SK-N-SH treated with all-trans-retinoic acid at 6 μM for 48 hours (cell line): ENCODE data around the gene PDSS2.
"Not testable (repeated sequence)": the region's sequence is repeated elsewhere in the genome, so short reads cannot be mapped to it uniquely, and the experiment has no call there.

Experiments
- ATAC-seq: fragments of 200-7000 bp; cut with Tn5 transposase; 3 replicates; pipeline ENCODE4 v1.9.1; 2020; ENCODE audit warnings: mild to moderate bottlenecking, moderate library complexity
- ARNTL ChIP-seq: fragments of 450-650 bp; formaldehyde crosslinking; IDR thresholded peaks from 2 replicates; pipeline ENCODE4 v1.5.0; 2020; ENCODE audit warnings: low read depth, mild to moderate bottlenecking, moderate library complexity, borderline replicate concordance
- CSRNP3 ChIP-seq: fragments of 250-450 bp; sonication (Bioruptor Pico); IDR thresholded peaks from 2 replicates; pipeline ENCODE4 v1.5.1; 2021; ENCODE audit warnings: mild to moderate bottlenecking, moderate library complexity
- ESRRG ChIP-seq: fragments of 250-450 bp; sonication (Bioruptor Pico); IDR thresholded peaks from 2 replicates; pipeline ENCODE4 v1.6.1; 2021; ENCODE audit warnings: mild to moderate bottlenecking
- GLIS3 ChIP-seq: fragments of 250-450 bp; sonication (Bioruptor Pico); IDR thresholded peaks from 2 replicates; pipeline ENCODE4 v1.5.0; 2020; ENCODE audit warnings: mild to moderate bottlenecking, moderate library complexity
- ISL1 ChIP-seq: fragments of 250-450 bp; sonication (Bioruptor Pico); IDR thresholded peaks from 2 replicates; pipeline ENCODE4 v2.1.2; 2022; ENCODE audit warnings: mild to moderate bottlenecking, moderate library complexity
- PATZ1 ChIP-seq: fragments of 250-450 bp; sonication (Bioruptor Pico); IDR thresholded peaks from 2 replicates; pipeline ENCODE4 v1.8.0; 2020; ENCODE audit warnings: mild to moderate bottlenecking, moderate library complexity, borderline replicate concordance
- POU6F1 ChIP-seq: fragments of 250-450 bp; sonication (Bioruptor Pico); IDR thresholded peaks from 2 replicates; pipeline ENCODE4 v1.8.0; 2021; ENCODE audit warnings: low read depth, mild to moderate bottlenecking, moderate library complexity, borderline replicate concordance
- PPARA ChIP-seq: fragments of 250-450 bp; sonication (Bioruptor Pico); IDR thresholded peaks from 2 replicates; pipeline ENCODE4 v1.5.0; 2020; ENCODE audit warnings: mild to moderate bottlenecking, borderline replicate concordance
- RARB ChIP-seq: fragments of 250-450 bp; sonication (Bioruptor Pico); IDR thresholded peaks from 2 replicates; pipeline ENCODE4 v1.8.0; 2021; ENCODE audit warnings: mild to moderate bottlenecking, moderate library complexity
- SNAI2 ChIP-seq: fragments of 250-450 bp; sonication (Bioruptor Pico); IDR thresholded peaks from 2 replicates; pipeline ENCODE4 v1.5.0; 2020; ENCODE audit warnings: mild to moderate bottlenecking, moderate library complexity
- TCF4 ChIP-seq: fragments of 250-450 bp; sonication (Bioruptor Pico); IDR thresholded peaks from 2 replicates; pipeline ENCODE4 v1.8.0; 2021; ENCODE audit warnings: mild to moderate bottlenecking, moderate library complexity, borderline replicate concordance
- ZC3H10 ChIP-seq: fragments of 250-450 bp; sonication (Bioruptor Pico); IDR thresholded peaks from 2 replicates; pipeline ENCODE4 v1.5.1; 2021; ENCODE audit warnings: mild to moderate bottlenecking, moderate library complexity
- ZFP3 ChIP-seq: fragments of 250-450 bp; sonication (Bioruptor Pico); IDR thresholded peaks from 2 replicates; pipeline ENCODE4 v1.5.0; 2020; ENCODE audit warnings: mild to moderate bottlenecking, moderate library complexity
- ZFP30 ChIP-seq: fragments of 450-650 bp; formaldehyde crosslinking; IDR thresholded peaks from 2 replicates; pipeline ENCODE4 v1.5.0; 2022; ENCODE audit warnings: mild to moderate bottlenecking, moderate library complexity
- ZNF565 ChIP-seq: fragments of 450-650 bp; formaldehyde crosslinking; conservative IDR thresholded peaks from 2 replicates; pipeline ENCODE4 v1.5.0; 2020; ENCODE audit warnings: low read depth, mild to moderate bottlenecking, moderate library complexity
- ZNF70 ChIP-seq: fragments of 450-650 bp; formaldehyde crosslinking; IDR thresholded peaks from 2 replicates; pipeline ENCODE4 v1.5.0; 2020; ENCODE audit warnings: mild to moderate bottlenecking, moderate library complexity
- ZNF8 ChIP-seq: fragments of 450-650 bp; formaldehyde crosslinking; IDR thresholded peaks from 2 replicates; pipeline ENCODE4 v1.5.0; 2020; ENCODE audit warnings: mild to moderate bottlenecking, moderate library complexity
- TF ChIP-seq, protein P1 (sequence below): fragments of 250-450 bp; sonication (Bioruptor Pico); IDR thresholded peaks from 2 replicates; pipeline ENCODE4 v1.5.0; 2020; ENCODE audit warnings: mild to moderate bottlenecking, moderate library complexity
- TF ChIP-seq, protein P2 (sequence below): fragments of 250-450 bp; sonication (Bioruptor Pico); IDR thresholded peaks from 2 replicates; pipeline ENCODE4 v1.5.1; 2020; ENCODE audit warnings: low read depth, mild to moderate bottlenecking, moderate library complexity

PDSS2 gene

GRCh38 chr6:107434812-107435211 is 24.6 kb downstream of the PDSS2 start:
- TF ChIP-seq PPARA (CRISPR knock-in tag), result no peak
- no peak for TF ChIP-seq CSRNP3 (CRISPR knock-in tag)
- no peak for TF ChIP-seq SNAI2 (CRISPR knock-in tag)
- TF ChIP-seq GLIS3, result no peak
- no peak for TF ChIP-seq POU6F1 (CRISPR knock-in tag)
- TF ChIP-seq ISL1 (CRISPR knock-in tag), result no peak
- no peak for TF ChIP-seq ZNF70
- TF ChIP-seq ZNF8, result no peak
- TF ChIP-seq ZFP3 (CRISPR knock-in tag), result no peak
- no peak for TF ChIP-seq ARNTL (CRISPR knock-in tag)
- TF ChIP-seq, protein P1, sequence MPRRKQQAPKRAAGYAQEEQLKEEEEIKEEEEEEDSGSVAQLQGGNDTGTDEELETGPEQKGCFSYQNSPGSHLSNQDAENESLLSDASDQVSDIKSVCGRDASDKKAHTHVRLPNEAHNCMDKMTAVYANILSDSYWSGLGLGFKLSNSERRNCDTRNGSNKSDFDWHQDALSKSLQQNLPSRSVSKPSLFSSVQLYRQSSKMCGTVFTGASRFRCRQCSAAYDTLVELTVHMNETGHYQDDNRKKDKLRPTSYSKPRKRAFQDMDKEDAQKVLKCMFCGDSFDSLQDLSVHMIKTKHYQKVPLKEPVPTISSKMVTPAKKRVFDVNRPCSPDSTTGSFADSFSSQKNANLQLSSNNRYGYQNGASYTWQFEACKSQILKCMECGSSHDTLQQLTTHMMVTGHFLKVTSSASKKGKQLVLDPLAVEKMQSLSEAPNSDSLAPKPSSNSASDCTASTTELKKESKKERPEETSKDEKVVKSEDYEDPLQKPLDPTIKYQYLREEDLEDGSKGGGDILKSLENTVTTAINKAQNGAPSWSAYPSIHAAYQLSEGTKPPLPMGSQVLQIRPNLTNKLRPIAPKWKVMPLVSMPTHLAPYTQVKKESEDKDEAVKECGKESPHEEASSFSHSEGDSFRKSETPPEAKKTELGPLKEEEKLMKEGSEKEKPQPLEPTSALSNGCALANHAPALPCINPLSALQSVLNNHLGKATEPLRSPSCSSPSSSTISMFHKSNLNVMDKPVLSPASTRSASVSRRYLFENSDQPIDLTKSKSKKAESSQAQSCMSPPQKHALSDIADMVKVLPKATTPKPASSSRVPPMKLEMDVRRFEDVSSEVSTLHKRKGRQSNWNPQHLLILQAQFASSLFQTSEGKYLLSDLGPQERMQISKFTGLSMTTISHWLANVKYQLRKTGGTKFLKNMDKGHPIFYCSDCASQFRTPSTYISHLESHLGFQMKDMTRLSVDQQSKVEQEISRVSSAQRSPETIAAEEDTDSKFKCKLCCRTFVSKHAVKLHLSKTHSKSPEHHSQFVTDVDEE (CRISPR knock-in tag), result no peak
- TF ChIP-seq PATZ1 (CRISPR knock-in tag), result no peak
- no peak for TF ChIP-seq ZFP30 (CRISPR knock-in tag)
- no peak for TF ChIP-seq TCF4
- TF ChIP-seq ZNF565, result no peak
- TF ChIP-seq, protein P2, sequence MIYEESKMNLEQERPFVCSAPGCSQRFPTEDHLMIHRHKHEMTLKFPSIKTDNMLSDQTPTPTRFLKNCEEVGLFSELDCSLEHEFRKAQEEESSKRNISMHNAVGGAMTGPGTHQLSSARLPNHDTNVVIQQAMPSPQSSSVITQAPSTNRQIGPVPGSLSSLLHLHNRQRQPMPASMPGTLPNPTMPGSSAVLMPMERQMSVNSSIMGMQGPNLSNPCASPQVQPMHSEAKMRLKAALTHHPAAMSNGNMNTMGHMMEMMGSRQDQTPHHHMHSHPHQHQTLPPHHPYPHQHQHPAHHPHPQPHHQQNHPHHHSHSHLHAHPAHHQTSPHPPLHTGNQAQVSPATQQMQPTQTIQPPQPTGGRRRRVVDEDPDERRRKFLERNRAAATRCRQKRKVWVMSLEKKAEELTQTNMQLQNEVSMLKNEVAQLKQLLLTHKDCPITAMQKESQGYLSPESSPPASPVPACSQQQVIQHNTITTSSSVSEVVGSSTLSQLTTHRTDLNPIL (CRISPR knock-in tag), result no peak
- TF ChIP-seq RARB, result no peak
- no peak for TF ChIP-seq ZC3H10 (CRISPR knock-in tag)
- ATAC-seq, result no peak

DNA sequence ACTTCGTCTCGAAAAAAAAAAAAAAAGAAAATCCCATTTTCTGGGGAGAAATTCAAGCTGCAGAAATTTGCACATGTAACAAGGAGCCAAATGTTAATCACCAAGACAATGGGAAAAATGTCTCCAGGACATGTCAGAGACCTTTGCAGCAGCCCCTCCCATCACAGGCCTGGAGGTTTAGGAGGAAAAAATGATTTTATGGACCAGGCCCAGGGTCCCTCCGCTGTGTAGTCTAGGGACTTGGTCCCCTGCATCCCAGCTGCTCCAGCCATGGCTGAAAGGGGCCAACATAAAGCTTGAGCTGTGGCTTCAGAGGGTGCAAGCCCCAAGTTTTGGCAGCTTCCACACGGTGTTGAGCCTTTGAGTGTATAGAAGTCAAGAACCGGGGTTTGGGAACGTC is 33.4 kb downstream of the PDSS2 start:
- ATAC-seq, result not testable (repeated sequence)

DNA sequence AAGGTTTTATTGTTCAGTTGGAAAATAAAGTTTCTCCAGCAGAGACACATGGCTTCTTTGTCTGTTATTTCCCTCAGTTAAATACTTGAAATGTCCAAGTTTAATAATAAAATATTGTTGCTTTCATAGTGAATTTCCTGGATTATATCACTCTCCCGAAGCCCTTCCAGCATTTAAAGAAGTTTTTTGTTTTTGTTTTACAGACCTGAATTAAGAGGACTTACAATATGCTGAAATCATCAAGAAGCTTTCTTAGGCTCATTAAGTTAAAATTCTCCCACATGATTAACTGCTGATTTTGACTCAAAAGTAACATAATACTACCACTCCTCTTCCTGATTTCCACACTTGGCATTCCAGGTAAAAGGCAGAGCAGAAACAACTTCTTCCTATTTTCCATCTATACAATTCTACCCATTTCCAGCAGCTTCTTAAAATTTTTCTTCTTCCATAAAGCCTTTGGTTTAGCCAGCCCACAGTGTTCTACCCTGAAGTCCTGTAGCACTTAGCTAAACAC is 35.8 kb downstream of the PDSS2 start:
- TF ChIP-seq ESRRG (CRISPR knock-in tag), result no peak
- no peak for TF ChIP-seq POU6F1 (CRISPR knock-in tag)
- no peak for TF ChIP-seq GLIS3
- TF ChIP-seq ARNTL (CRISPR knock-in tag), result no peak
- TF ChIP-seq ZNF70, result no peak
- TF ChIP-seq PPARA (CRISPR knock-in tag), result no peak
- TF ChIP-seq TCF4, result no peak
- no peak for TF ChIP-seq ISL1 (CRISPR knock-in tag)

More for the DNA sequence above, 35.8 kb downstream of the PDSS2 start:
- ATAC-seq, result no peak
